Tibial nerve (tissue), 4 donors: ENCODE measurements around the gene EXD3.
"Not testable (repeated sequence)": the region's sequence is repeated elsewhere in the genome, so short reads cannot be mapped to it uniquely, and the experiment has no call there.

Experiments used
- EP300 ChIP-seq, 2 donors: sonication (generic); formaldehyde crosslinking; IDR thresholded peaks; one replicate each; pipeline ENCODE4 v1.6.1; 2017; ENCODE audit warnings: antibody characterized with exemption in 2 of 2, mild to moderate bottlenecking in 1 of 2
- POLR2A ChIP-seq, 2 donors: fragments of 450-650 bp; IDR thresholded peaks; one replicate each; pipeline ENCODE4 v1.6.1; 2017; ENCODE audit warnings: antibody characterized with exemption in 2 of 2, mild to moderate bottlenecking in 2 of 2, moderate library complexity in 2 of 2
- TF ChIP-seq, protein P1 (sequence below), 5 experiments: fragments of 200-600 bp in 3 of 5; fragments of 450-650 bp in 2 of 5; sonication (generic) in 3 of 5; IDR thresholded peaks; one replicate each; pipeline ENCODE4 v1.5.1; 2016 to 2019; ENCODE audit warnings: antibody characterized with exemption in 5 of 5, mild to moderate bottlenecking in 3 of 5, moderate library complexity in 2 of 5

- TF ChIP-seq, protein P1, sequence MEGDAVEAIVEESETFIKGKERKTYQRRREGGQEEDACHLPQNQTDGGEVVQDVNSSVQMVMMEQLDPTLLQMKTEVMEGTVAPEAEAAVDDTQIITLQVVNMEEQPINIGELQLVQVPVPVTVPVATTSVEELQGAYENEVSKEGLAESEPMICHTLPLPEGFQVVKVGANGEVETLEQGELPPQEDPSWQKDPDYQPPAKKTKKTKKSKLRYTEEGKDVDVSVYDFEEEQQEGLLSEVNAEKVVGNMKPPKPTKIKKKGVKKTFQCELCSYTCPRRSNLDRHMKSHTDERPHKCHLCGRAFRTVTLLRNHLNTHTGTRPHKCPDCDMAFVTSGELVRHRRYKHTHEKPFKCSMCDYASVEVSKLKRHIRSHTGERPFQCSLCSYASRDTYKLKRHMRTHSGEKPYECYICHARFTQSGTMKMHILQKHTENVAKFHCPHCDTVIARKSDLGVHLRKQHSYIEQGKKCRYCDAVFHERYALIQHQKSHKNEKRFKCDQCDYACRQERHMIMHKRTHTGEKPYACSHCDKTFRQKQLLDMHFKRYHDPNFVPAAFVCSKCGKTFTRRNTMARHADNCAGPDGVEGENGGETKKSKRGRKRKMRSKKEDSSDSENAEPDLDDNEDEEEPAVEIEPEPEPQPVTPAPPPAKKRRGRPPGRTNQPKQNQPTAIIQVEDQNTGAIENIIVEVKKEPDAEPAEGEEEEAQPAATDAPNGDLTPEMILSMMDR (IDR thresholded peaks at IDR 0.05): not testable (repeated sequence)
- TF ChIP-seq EP300, POLR2A (IDR thresholded peaks at IDR 0.05): not testable (repeated sequence)
These were observed 36.4 kb downstream of the EXD3 start for GRCh38 chr9:137386507-137387113.
